Erythroblast (primary cell): ENCODE data around the gene ZSCAN20.

ENCODE experiments used
- GATA1 ChIP-seq: IDR thresholded peaks from 2 replicates; pipeline ENCODE4 v1.6.1; 2011; ENCODE audit warnings: low read depth, mild to moderate bottlenecking, control low read depth, low read length, moderate library complexity
- POLR2A ChIP-seq: IDR thresholded peaks from 2 replicates; pipeline ENCODE4 v1.6.1; 2011; ENCODE audit warnings: mild to moderate bottlenecking, low read length

- TF ChIP-seq POLR2A, result no peak
- no peak for TF ChIP-seq GATA1
These were observed 6.3 kb upstream of the ZSCAN20 start for GRCh38 chr1:33466159-33466558.
